ENCODE results near the gene CWC15. TPM values are rescaled to one million over a fixed set of nuclear protein-coding genes. Genes with fewer than 3 reads are reported as not detected.

Gene CWC15
- total and polyA plus RNA-seq, 9 of the 15 experiments (the other 6 are each of a cell fraction or from before 2014, with no cell fraction given): 47.3 to 168 (median 89.2) TPM

- TF ChIP-seq ZFP91 (CRISPR knock-in tag; IDR thresholded peaks at IDR 0.05) (no peak), FOXA1 (IDR thresholded peaks at IDR 0.05; ENCODE audit: borderline replicate concordance) (no peak), SNAPC5 (CRISPR knock-in tag; IDR thresholded peaks at IDR 0.05) (no peak)
Observed at GRCh38 chr11:94926271-94926625, 47.1 kb downstream of the CWC15 start (continued).

GRCh38 chr11:94925422-94926270 lies 47.7 kb downstream of the CWC15 start:
- Histone ChIP-seq H3K9me3 (replicated peaks; ENCODE audit: control insufficient read depth, insufficient read depth, low read depth, low read length) (0 out of 2 replicates have a peak, but pooled peaks cover 3% of the 10 kb centered on the region), H3K9ac (ENCODE audit: insufficient read depth in 1 of 2, low read depth in 2 of 2, low read length in 2 of 2) (no peak overlapping the region), H4K20me1 (replicated peaks; ENCODE audit: control insufficient read depth, insufficient read depth, low read length) (no peaks in the 10 kb centered on the region), H3K27ac (ENCODE audit: extremely low read depth, low read depth, low read length) (no peak overlapping the region), H3K4me3 (no peak overlapping the region), H3K4me2 (ENCODE audit: insufficient read depth, low read length) (no peak overlapping the region), H3K79me2 (ENCODE audit: control insufficient read depth, insufficient read depth, low read length) (no peaks in the 10 kb centered on the region), H3K27me3 (ENCODE audit: control insufficient read depth in 2 of 2, insufficient read depth in 2 of 2, low read length in 2 of 2) (peaks cover 3 to 8% of the 10 kb centered on the region in 2 experiments; a peak in 2 of 5 replicates), H3K9me1 (ENCODE audit: control insufficient read depth, insufficient read depth, low read length) (no peaks in the 10 kb centered on the region), H3K36me3 (ENCODE audit: control insufficient read depth, insufficient read depth, low read length) (no peaks in the 10 kb centered on the region), H3K4me1 (replicated peaks in 1 of 2; ENCODE audit: control insufficient read depth in 2 of 2, insufficient read depth in 2 of 2, low read length in 2 of 2) (no peaks in the 10 kb centered on the region; a peak in 1 of 5 replicates), H2AFZ (ENCODE audit: low read depth, low read length) (no peak overlapping the region)
- no peak for FAIRE-seq
- ChIA-PET CTCF (ENCODE audit: low intra/inter-chr PET ratio) (no interaction called here), POLR2A (no interaction called here)
- no peak for DNase-seq (ENCODE audit: extremely low read depth in 1 of 4, low spot score in 3 of 4)
- no TSS peak for BruUV-seq (replicated peaks)
- in situ Hi-C loops (cut with MboI): no loop called here
- no peak for ATAC-seq
- WGBS (ENCODE audit: insufficient coverage, low coverage, missing lambda C conversion rate): under 1% methylated on average over 6 of the region's 7 CpGs
- intact Hi-C loops (cut with micrococcal nuclease): no loop called here
- no peak for TF ChIP-seq CTBP1 (IDR thresholded peaks at IDR 0.05; ENCODE audit: borderline replicate concordance)
- no peak for TF ChIP-seq NFRKB (IDR thresholded peaks at IDR 0.05; ENCODE audit: low read depth)
- no peak for TF ChIP-seq ELF4 (CRISPR knock-in tag; IDR thresholded peaks at IDR 0.05)
- TF ChIP-seq ZNF507 (tag; conservative IDR thresholded peaks at IDR 0.05): no peak
- TF ChIP-seq SMARCA4 (IDR thresholded peaks at IDR 0.05): no peak
- no peak for TF ChIP-seq ATF4 (CRISPR knock-in tag; IDR thresholded peaks at IDR 0.05)
- TF ChIP-seq YBX1 (IDR thresholded peaks at IDR 0.05): no peak
- no peak for TF ChIP-seq MLLT1 (IDR thresholded peaks at IDR 0.05)
- no peak for TF ChIP-seq ZBTB34 (CRISPR knock-in tag; IDR thresholded peaks at IDR 0.05)
- TF ChIP-seq FOS (IDR thresholded peaks at IDR 0.05; ENCODE audit: extremely low read depth, insufficient read length): no peak
- no peak for TF ChIP-seq NR2C2 (CRISPR knock-in tag; IDR thresholded peaks at IDR 0.05)
- TF ChIP-seq NR2C2 (tag; IDR thresholded peaks at IDR 0.05): no peak
- no peak for TF ChIP-seq HDAC3 (IDR thresholded peaks at IDR 0.05; ENCODE audit: borderline replicate concordance, partially characterized antibody)
